Astrocyte of the cerebellum (primary cell): ENCODE measurements around the gene KIF1A.
"Not testable (repeated sequence)": the region's sequence is repeated elsewhere in the genome, so short reads cannot be mapped to it uniquely, and the experiment has no call there.

Source experiments
- DNase-seq: peaks from one replicate; pipeline ENCODE4 v3.0.0-alpha.2; 2011; ENCODE audit warnings: low read depth
- H3K4me3 ChIP-seq: 2 replicates; pipeline ENCODE4 v1.5.1; 2011; ENCODE audit warnings: mild to moderate bottlenecking, low read depth, low read length, moderate library complexity
- CTCF ChIP-seq: IDR thresholded peaks from 2 replicates; pipeline ENCODE4 v1.5.1; 2012; ENCODE audit warnings: low read length, low read depth, moderate library complexity, mild to moderate bottlenecking; ENCODE audit errors: missing control alignments
- in situ Hi-C: cut with HindIII; loops from 2 replicates; pipeline ENCODE4 v1.10.0; 2017; ENCODE audit warnings: low sequenced_read_pairs

The KIF1A gene

GRCh38 chr2:240701736-240702639 is 118.0 kb downstream of the KIF1A start:
- no peak overlapping the region for H3K4me3 ChIP-seq
- no peak for TF ChIP-seq CTCF
- in situ Hi-C loops = no loop called here
- DNase-seq = no peak

- DNase-seq = no peak
- in situ Hi-C loops = no loop called here
- H3K4me3 ChIP-seq = no peak overlapping the region
- TF ChIP-seq CTCF = no peak
Measured at GRCh38 chr2:240701091-240701735, 118.8 kb downstream of the KIF1A start.

- H3K4me3 ChIP-seq, in situ Hi-C loops, DNase-seq: not testable (repeated sequence)
Measured at GRCh38 chr2:240700616-240701015, 119.4 kb downstream of the KIF1A start.

- in situ Hi-C loops, DNase-seq, H3K4me3 ChIP-seq: not testable (repeated sequence)
Measured at GRCh38 chr2:240699835-240700234, 120.2 kb downstream of the KIF1A start.

- H3K4me3 ChIP-seq, DNase-seq, in situ Hi-C loops: not testable (repeated sequence)
Measured at GRCh38 chr2:240698852-240699561, 121.0 kb downstream of the KIF1A start.

GRCh38 chr2:240696469-240696868 is 123.5 kb downstream of the KIF1A start:
- DNase-seq, H3K4me3 ChIP-seq, in situ Hi-C loops: not testable (repeated sequence)

- in situ Hi-C loops, H3K4me3 ChIP-seq, DNase-seq: not testable (repeated sequence)
Measured at GRCh38 chr2:240695593-240695992, 124.4 kb downstream of the KIF1A start.

GRCh38 chr2:240694304-240694703 is 125.7 kb downstream of the KIF1A start:
- DNase-seq, in situ Hi-C loops, H3K4me3 ChIP-seq: not testable (repeated sequence)

- H3K4me3 ChIP-seq, DNase-seq, in situ Hi-C loops: not testable (repeated sequence)
Measured at GRCh38 chr2:240692583-240693561, 127.1 kb downstream of the KIF1A start.

- in situ Hi-C loops, DNase-seq, H3K4me3 ChIP-seq: not testable (repeated sequence)
Measured at GRCh38 chr2:240691631-240692420, 128.2 kb downstream of the KIF1A start, which contains the start of gene AQP12A. Gene AQP12A (plus strand): TSS chr2:240691866. CDS start chr2:240691914, 48 bp downstream.

GRCh38 chr2:240691075-240691427 is 129.0 kb downstream of the KIF1A start:
- DNase-seq, in situ Hi-C loops, H3K4me3 ChIP-seq: not testable (repeated sequence)

- in situ Hi-C loops, DNase-seq, H3K4me3 ChIP-seq: not testable (repeated sequence)
Measured at GRCh38 chr2:240690421-240691074, 129.5 kb downstream of the KIF1A start.
